Measurements from ENCODE around the gene RBFOX1.

- TF ChIP-seq CTCF (IDR thresholded peaks at IDR 0.05 in 2 of 3, conservative IDR thresholded peaks at IDR 0.05 in 1 of 3; ENCODE audit: borderline replicate concordance in 1 of 3, insufficient read depth in 1 of 3, low read depth in 2 of 3, low read length in 2 of 3) (no peak), REST (IDR thresholded peaks at IDR 0.05; ENCODE audit: low read depth) (no peak), CEBPB (IDR thresholded peaks at IDR 0.05; ENCODE audit: low read depth) (no peak), POLR2A (IDR thresholded peaks at IDR 0.05; ENCODE audit: borderline replicate concordance, extremely low read depth, insufficient read depth, insufficient read length) (no peak), POLR2AphosphoS5 (IDR thresholded peaks at IDR 0.05; ENCODE audit: low read depth, low read length) (no peak), EZH2 (IDR thresholded peaks at IDR 0.05) (no peak), EGR1 (IDR thresholded peaks at IDR 0.05; ENCODE audit: low read depth) (no peak), EZH2phosphoT487 (IDR thresholded peaks at IDR 0.05; ENCODE audit: borderline replicate concordance) (no peak), ZFX (IDR thresholded peaks at IDR 0.05) (no peak)
- TF ChIP-seq, protein P1, sequence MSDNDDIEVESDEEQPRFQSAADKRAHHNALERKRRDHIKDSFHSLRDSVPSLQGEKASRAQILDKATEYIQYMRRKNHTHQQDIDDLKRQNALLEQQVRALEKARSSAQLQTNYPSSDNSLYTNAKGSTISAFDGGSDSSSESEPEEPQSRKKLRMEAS (IDR thresholded peaks at IDR 0.05), result no peak
Measured at GRCh38 chr16:7691533-7691932, 358.9 kb downstream of the RBFOX1 start.
